OCI-LY7 (cell line): Measurements from ENCODE around the gene IGFN1.

Source experiments
- CTCF ChIP-seq: fragments of 200-600 bp; sonication (generic); conservative IDR thresholded peaks from 2 replicates; pipeline ENCODE4 v1.5.1; 2014; ENCODE audit warnings: mild to moderate bottlenecking, antibody characterized with exemption, low read length, moderate library complexity, mixed read lengths
- EZH2phosphoT487 ChIP-seq: fragments of 200-600 bp; sonication (generic); IDR thresholded peaks from 2 replicates; pipeline ENCODE4 v1.6.1; 2018; ENCODE audit warnings: low read depth, borderline replicate concordance, mild to moderate bottlenecking, mixed run types, antibody characterized with exemption, low read length, moderate library complexity, mixed read lengths

GRCh38 chr1:201212056-201212455 is 21.4 kb downstream of the IGFN1 start:
- TF ChIP-seq CTCF (no peak), EZH2phosphoT487 (no peak)
